ENCODE measurements around the gene C1QL2. TPM values are rescaled to one million over a fixed set of nuclear protein-coding genes. Genes with fewer than 3 reads are reported as not detected.

Gene C1QL2
- total and polyA plus RNA-seq, 2 experiments from 2014 or later: 0.69 to 0.87 TPM

DNA sequence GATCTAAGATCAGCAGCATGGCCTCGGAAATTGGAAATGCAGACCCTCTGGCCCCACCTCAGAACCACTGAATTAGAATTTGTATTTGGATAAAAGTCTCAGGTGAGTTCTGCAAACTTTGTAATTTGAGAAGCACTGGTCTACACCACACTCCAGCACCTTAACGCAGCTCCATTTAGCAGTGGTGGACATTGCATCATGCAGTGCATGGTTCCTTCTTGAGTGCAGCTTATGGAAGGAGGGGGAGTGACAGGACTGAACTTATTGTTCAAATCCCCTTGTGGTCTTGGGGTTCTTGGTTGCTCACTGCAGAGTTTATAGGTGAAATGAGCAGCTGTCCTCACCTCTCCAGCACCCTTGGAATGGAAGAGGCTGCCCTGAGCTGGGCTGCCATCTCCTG, 47.6 kb upstream of the C1QL2 start:
- ATAC-seq: no peak
- no peaks in the 10 kb centered on the region; the same call in 1 of the 2 replicates for H3K4me1 ChIP-seq (ENCODE audit: insufficient read depth)
- no peak overlapping the region for H3K27ac ChIP-seq (ENCODE audit: low read depth)
- no peaks in the 10 kb centered on the region for H3K9me2 ChIP-seq (ENCODE audit: insufficient read depth)
- Mint-ChIP-seq H3K4me3 (no peak overlapping the region), H3K27me3 (ENCODE audit: insufficient read depth, low read depth, poor library complexity) (peaks cover 11% of the 10 kb centered on the region), H3K36me3 (ENCODE audit: low read depth) (no peaks in the 10 kb centered on the region), H3K4me1 (no peaks in the 10 kb centered on the region; the same call in 2 of the 3 replicates), H3K9me3 (no peaks in the 10 kb centered on the region), H3K27ac (no peak overlapping the region)
- TF ChIP-seq NANOG (IDR thresholded peaks at IDR 0.05; ENCODE audit: borderline replicate concordance): no peak
- no peak for TF ChIP-seq POLR2AphosphoS5 (IDR thresholded peaks at IDR 0.05; ENCODE audit: low read depth)
- TF ChIP-seq ZNF114 (CRISPR knock-in tag; IDR thresholded peaks at IDR 0.05): no peak
- DNase-seq (ENCODE audit: low spot score): no peak
- peak overlapping the region; percentile 90 for H2AFZ ChIP-seq
- no peak overlapping the region for H3K4me3 ChIP-seq
- no peaks in the 10 kb centered on the region for H3K36me3 ChIP-seq (ENCODE audit: insufficient read depth)
- H4K20me1 ChIP-seq (replicated peaks; ENCODE audit: insufficient read depth): no peaks in the 10 kb centered on the region
- H3K79me2 ChIP-seq (replicated peaks; ENCODE audit: insufficient read depth): no peaks in the 10 kb centered on the region
- H3F3A ChIP-seq (replicated peaks; ENCODE audit: low read depth): no peaks in the 10 kb centered on the region
- no peak overlapping the region for H3K4me2 ChIP-seq
- H3K27me3 ChIP-seq (ENCODE audit: insufficient read depth): no peaks in the 10 kb centered on the region

GRCh38 chr2:119205001-119205706, 46.6 kb upstream of the C1QL2 start:
- H3K4me2 ChIP-seq: no peak overlapping the region
- H4K20me1 ChIP-seq (replicated peaks; ENCODE audit: insufficient read depth): no peaks in the 10 kb centered on the region
- DNase-seq (ENCODE audit: low spot score) (no peak), ATAC-seq (peak; percentile 33)
- H3K36me3 Mint-ChIP-seq (ENCODE audit: low read depth): no peaks in the 10 kb centered on the region
- H3K4me3 ChIP-seq: no peak overlapping the region
- H3K27ac Mint-ChIP-seq: no peak overlapping the region
- H3K4me1 Mint-ChIP-seq: no peaks in the 10 kb centered on the region; the same call in 2 of the 3 replicates
- no peaks in the 10 kb centered on the region for H3K9me3 Mint-ChIP-seq
- no peaks in the 10 kb centered on the region; the same call in 1 of the 2 replicates for H3K4me1 ChIP-seq (ENCODE audit: insufficient read depth)
- no peak overlapping the region for H3K27ac ChIP-seq (ENCODE audit: low read depth)
- no peaks in the 10 kb centered on the region for H3F3A ChIP-seq (replicated peaks; ENCODE audit: low read depth)
- peaks cover 11% of the 10 kb centered on the region for H3K27me3 Mint-ChIP-seq (ENCODE audit: insufficient read depth, low read depth, poor library complexity)
- no peaks in the 10 kb centered on the region for H3K9me2 ChIP-seq (ENCODE audit: insufficient read depth)
- H3K4me3 Mint-ChIP-seq: no peak overlapping the region
- no peaks in the 10 kb centered on the region for H3K36me3 ChIP-seq (ENCODE audit: insufficient read depth)
- no peak overlapping the region for H2AFZ ChIP-seq
- H3K27me3 ChIP-seq (ENCODE audit: insufficient read depth): no peaks in the 10 kb centered on the region
- no peaks in the 10 kb centered on the region for H3K79me2 ChIP-seq (replicated peaks; ENCODE audit: insufficient read depth)
- TF ChIP-seq REST (IDR thresholded peaks at IDR 0.05; ENCODE audit: unreplicated experiment): no peak
- TF ChIP-seq, protein P1, sequence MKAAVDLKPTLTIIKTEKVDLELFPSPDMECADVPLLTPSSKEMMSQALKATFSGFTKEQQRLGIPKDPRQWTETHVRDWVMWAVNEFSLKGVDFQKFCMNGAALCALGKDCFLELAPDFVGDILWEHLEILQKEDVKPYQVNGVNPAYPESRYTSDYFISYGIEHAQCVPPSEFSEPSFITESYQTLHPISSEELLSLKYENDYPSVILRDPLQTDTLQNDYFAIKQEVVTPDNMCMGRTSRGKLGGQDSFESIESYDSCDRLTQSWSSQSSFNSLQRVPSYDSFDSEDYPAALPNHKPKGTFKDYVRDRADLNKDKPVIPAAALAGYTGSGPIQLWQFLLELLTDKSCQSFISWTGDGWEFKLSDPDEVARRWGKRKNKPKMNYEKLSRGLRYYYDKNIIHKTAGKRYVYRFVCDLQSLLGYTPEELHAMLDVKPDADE (IDR thresholded peaks at IDR 0.05): no peak
- TF ChIP-seq CREB1 (CRISPR knock-in tag; IDR thresholded peaks at IDR 0.05; ENCODE audit: low read depth): no peak
- no peak for TF ChIP-seq EZH2 (IDR thresholded peaks at IDR 0.05; ENCODE audit: low read depth, unreplicated experiment)
- TF ChIP-seq JUNB (IDR thresholded peaks at IDR 0.05; ENCODE audit: unreplicated experiment): no peak
- no peak for TF ChIP-seq EZH2phosphoT487 (IDR thresholded peaks at IDR 0.05; ENCODE audit: unreplicated experiment)
- TF ChIP-seq ZNF331 (CRISPR knock-in tag; IDR thresholded peaks at IDR 0.05; ENCODE audit: low read depth): no peak
- TF ChIP-seq POLR2AphosphoS5 (IDR thresholded peaks at IDR 0.05; ENCODE audit: low read depth): no peak
- TF ChIP-seq, protein P2, sequence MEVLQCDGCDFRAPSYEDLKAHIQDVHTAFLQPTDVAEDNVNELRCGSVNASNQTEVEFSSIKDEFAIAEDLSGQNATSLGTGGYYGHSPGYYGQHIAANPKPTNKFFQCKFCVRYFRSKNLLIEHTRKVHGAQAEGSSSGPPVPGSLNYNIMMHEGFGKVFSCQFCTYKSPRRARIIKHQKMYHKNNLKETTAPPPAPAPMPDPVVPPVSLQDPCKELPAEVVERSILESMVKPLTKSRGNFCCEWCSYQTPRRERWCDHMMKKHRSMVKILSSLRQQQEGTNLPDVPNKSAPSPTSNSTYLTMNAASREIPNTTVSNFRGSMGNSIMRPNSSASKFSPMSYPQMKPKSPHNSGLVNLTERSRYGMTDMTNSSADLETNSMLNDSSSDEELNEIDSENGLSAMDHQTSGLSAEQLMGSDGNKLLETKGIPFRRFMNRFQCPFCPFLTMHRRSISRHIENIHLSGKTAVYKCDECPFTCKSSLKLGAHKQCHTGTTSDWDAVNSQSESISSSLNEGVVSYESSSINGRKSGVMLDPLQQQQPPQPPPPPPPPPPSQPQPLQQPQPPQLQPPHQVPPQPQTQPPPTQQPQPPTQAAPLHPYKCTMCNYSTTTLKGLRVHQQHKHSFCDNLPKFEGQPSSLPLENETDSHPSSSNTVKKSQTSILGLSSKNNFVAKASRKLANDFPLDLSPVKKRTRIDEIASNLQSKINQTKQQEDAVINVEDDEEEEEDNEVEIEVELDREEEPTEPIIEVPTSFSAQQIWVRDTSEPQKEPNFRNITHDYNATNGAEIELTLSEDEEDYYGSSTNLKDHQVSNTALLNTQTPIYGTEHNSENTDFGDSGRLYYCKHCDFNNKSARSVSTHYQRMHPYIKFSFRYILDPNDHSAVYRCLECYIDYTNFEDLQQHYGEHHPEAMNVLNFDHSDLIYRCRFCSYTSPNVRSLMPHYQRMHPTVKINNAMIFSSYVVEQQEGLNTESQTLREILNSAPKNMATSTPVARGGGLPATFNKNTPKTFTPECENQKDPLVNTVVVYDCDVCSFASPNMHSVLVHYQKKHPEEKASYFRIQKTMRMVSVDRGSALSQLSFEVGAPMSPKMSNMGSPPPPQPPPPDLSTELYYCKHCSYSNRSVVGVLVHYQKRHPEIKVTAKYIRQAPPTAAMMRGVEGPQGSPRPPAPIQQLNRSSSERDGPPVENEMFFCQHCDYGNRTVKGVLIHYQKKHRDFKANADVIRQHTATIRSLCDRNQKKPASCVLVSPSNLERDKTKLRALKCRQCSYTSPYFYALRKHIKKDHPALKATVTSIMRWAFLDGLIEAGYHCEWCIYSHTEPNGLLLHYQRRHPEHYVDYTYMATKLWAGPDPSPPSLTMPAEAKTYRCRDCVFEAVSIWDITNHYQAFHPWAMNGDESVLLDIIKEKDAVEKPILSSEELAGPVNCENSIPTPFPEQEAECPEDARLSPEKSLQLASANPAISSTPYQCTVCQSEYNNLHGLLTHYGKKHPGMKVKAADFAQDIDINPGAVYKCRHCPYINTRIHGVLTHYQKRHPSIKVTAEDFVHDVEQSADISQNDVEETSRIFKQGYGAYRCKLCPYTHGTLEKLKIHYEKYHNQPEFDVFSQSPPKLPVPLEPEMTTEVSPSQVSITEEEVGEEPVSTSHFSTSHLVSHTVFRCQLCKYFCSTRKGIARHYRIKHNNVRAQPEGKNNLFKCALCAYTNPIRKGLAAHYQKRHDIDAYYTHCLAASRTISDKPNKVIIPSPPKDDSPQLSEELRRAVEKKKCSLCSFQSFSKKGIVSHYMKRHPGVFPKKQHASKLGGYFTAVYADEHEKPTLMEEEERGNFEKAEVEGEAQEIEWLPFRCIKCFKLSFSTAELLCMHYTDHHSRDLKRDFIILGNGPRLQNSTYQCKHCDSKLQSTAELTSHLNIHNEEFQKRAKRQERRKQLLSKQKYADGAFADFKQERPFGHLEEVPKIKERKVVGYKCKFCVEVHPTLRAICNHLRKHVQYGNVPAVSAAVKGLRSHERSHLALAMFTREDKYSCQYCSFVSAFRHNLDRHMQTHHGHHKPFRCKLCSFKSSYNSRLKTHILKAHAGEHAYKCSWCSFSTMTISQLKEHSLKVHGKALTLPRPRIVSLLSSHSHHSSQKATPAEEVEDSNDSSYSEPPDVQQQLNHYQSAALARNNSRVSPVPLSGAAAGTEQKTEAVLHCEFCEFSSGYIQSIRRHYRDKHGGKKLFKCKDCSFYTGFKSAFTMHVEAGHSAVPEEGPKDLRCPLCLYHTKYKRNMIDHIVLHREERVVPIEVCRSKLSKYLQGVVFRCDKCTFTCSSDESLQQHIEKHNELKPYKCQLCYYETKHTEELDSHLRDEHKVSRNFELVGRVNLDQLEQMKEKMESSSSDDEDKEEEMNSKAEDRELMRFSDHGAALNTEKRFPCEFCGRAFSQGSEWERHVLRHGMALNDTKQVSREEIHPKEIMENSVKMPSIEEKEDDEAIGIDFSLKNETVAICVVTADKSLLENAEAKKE (CRISPR knock-in tag; IDR thresholded peaks at IDR 0.05): no peak
- TF ChIP-seq NANOG (IDR thresholded peaks at IDR 0.05; ENCODE audit: borderline replicate concordance): no peak

Measured in GM23338 (cell line).